GM12878 (cell line): ENCODE data around the gene ADAMTSL1. TPM values are rescaled to one million over a fixed set of nuclear protein-coding genes. Genes with fewer than 3 reads are reported as not detected.

Source experiments
- ATAC-seq: fragments of 200-7000 bp; cut with Tn5 transposase; 3 replicates; pipeline ENCODE4 v1.9.1; 2020; ENCODE audit warnings: mild to moderate bottlenecking, moderate library complexity
- BruUV-seq: library from RNA; stranded (reverse); fragments of 400-500 nt; replicated peaks from 2 replicates; lab custom pipeline; 2021; lab: Mats Ljungman, UMichigan
- CTCF ChIA-PET: fragments of 300-600 bp; sonication (Branson Sonifier 250); formaldehyde crosslinking; extraction: SDS; loops from one replicate; lab custom pipeline; 2021; ENCODE audit warnings: inconsistent platforms; lab: Yijun Ruan, JAX
- POLR2A ChIA-PET: fragments of 350-600 bp; formaldehyde crosslinking; extraction: SDS; loops from one replicate; lab custom pipeline; 2021; ENCODE audit warnings: inconsistent platforms; lab: Charles Lee
- RAD21 ChIA-PET: fragments of 300-600 bp; sonication (Branson Sonifier 250); formaldehyde crosslinking; loops from one replicate; lab custom pipeline; 2023; ENCODE audit warnings: antibody characterized with exemption; ENCODE audit not compliant: unreplicated experiment; lab: Charles Lee
- SMC1A ChIA-PET: fragments of 300-600 bp; sonication (Branson Sonifier 250); formaldehyde crosslinking; loops from one replicate; lab custom pipeline; 2023; ENCODE audit not compliant: unreplicated experiment, uncharacterized antibody; lab: Charles Lee
- DNase-seq: peaks from one replicate; pipeline ENCODE4 v3.0.0-alpha.2; 2011; ENCODE audit warnings: low read depth, low spot score
- FAIRE-seq: peaks from 3 replicates; lab custom pipeline; 2011; peaks lifted over from hg19 to GRCh38; lab: Jason Lieb, UNC
- H2AFZ ChIP-seq: 2 replicates; pipeline ENCODE4 v1.6.0; 2011; ENCODE audit warnings: low read depth, low read length, control low read depth; ENCODE audit not compliant: control insufficient read depth
- H3K27ac ChIP-seq: 2 replicates; pipeline ENCODE4 v1.5.1; 2011; ENCODE audit warnings: control low read depth; ENCODE audit not compliant: control insufficient read depth, insufficient read depth
- H3K27me3 ChIP-seq, 2 experiments: replicated peaks in 1 of 2; 2 replicates each; pipeline versions ENCODE4 v1.6.0 to v1.6.1; 2011; ENCODE audit warnings: low read length in 1 of 2; ENCODE audit not compliant: control insufficient read depth in 2 of 2, insufficient read depth in 2 of 2
- H3K36me3 ChIP-seq, 2 experiments: 2 replicates each; pipeline ENCODE4 v1.5.1; 2011; ENCODE audit warnings: low read length in 1 of 2; ENCODE audit not compliant: control insufficient read depth in 2 of 2, insufficient read depth in 2 of 2
- H3K4me1 ChIP-seq: 2 replicates; pipeline ENCODE4 v1.6.1; 2011; ENCODE audit warnings: mild to moderate bottlenecking, low read length, moderate library complexity, mixed read lengths; ENCODE audit not compliant: control insufficient read depth, insufficient read depth
- H3K4me2 ChIP-seq: 2 replicates; pipeline ENCODE4 v1.6.0; 2011; ENCODE audit warnings: control low read depth; ENCODE audit not compliant: control insufficient read depth, insufficient read depth
- H3K4me3 ChIP-seq: fragments of 200-600 bp; sonication (generic); 2 replicates; pipeline ENCODE4 v1.5.1; 2016
- H3K79me2 ChIP-seq: 2 replicates; pipeline ENCODE4 v1.6.0; 2011; ENCODE audit warnings: low read length; ENCODE audit not compliant: control insufficient read depth, insufficient read depth
- H3K9ac ChIP-seq: 2 replicates; pipeline ENCODE4 v1.8.0; 2011; ENCODE audit warnings: low read length, control low read depth, mixed read lengths; ENCODE audit not compliant: control insufficient read depth, insufficient read depth
- H3K9me3 ChIP-seq: replicated peaks from 3 replicates; pipeline ENCODE4 v1.5.1; 2011; ENCODE audit warnings: mild to moderate bottlenecking, low read length; ENCODE audit not compliant: control insufficient read depth, insufficient read depth
- H4K20me1 ChIP-seq: 2 replicates; pipeline ENCODE4 v1.6.0; 2011; ENCODE audit not compliant: control insufficient read depth, insufficient read depth
- BCL11A ChIP-seq: IDR thresholded peaks from 2 replicates; pipeline ENCODE4 v1.6.1; 2011; ENCODE audit warnings: low read depth, low read length
- FOXK2 ChIP-seq: fragments of 450-650 bp; IDR thresholded peaks from 2 replicates; pipeline ENCODE4 v1.6.1; 2017; ENCODE audit warnings: mild to moderate bottlenecking, moderate library complexity
- NRF1 ChIP-seq: conservative IDR thresholded peaks from 2 replicates; pipeline ENCODE4 v1.6.1; 2011; ENCODE audit warnings: mild to moderate bottlenecking, low read depth, low read length, improper control_type of control experiment
- RCOR1 ChIP-seq: conservative IDR thresholded peaks from 2 replicates; pipeline ENCODE4 v1.6.1; 2012; ENCODE audit warnings: low read depth, low read length, improper control_type of control experiment
- WRNIP1 ChIP-seq: IDR thresholded peaks from 2 replicates; pipeline ENCODE4 v1.6.1; 2011; ENCODE audit warnings: low read depth, low read length, improper control_type of control experiment, borderline replicate concordance
- YBX1 ChIP-seq: fragments of 450-650 bp; IDR thresholded peaks from 2 replicates; pipeline ENCODE4 v1.6.1; 2016; ENCODE audit warnings: antibody characterized with exemption
- WGBS: methylation state at CpG from one replicate; pipeline ENCODE4 v1.1.6; 2016; ENCODE audit warnings: low lambda C conversion rate; ENCODE audit not compliant: insufficient replicate concordance, insufficient coverage; ENCODE audit errors: missing lambda C conversion rate; 5-methylcytosine and 5-hydroxymethylcytosine counted together
- in situ Hi-C: fragments of 300-500 bp; cut with MboI; formaldehyde crosslinking; loops from 9 replicates; pipeline ENCODE4 v1.14.3; 2018; ENCODE audit warnings: mixed read lengths
- intact Hi-C: fragments of 100-400 bp; cut with micrococcal nuclease; formaldehyde crosslinking; loops from one replicate; pipeline ENCODE4 v1.14.2; 2022; ENCODE audit not compliant: unreplicated experiment
- polyA plus RNA-seq, 11 experiments: library from polyadenylated mRNA; depleted of rRNA in 4 of 11; unstranded in 6 of 11; stranded (reverse) in 5 of 11; fragments of >200 nt; fragmentation: Nextera tagmentation in 4 of 11; fragmentation: Illumina TruSeq in 1 of 11; extraction: Ambion mirVana in 4 of 11; extraction: Trizol in 1 of 11; gene quantifications; 1 replicate in 1 of 11; 2 replicates in 10 of 11; pipeline versions ENCODE4 v1.2.1 to v1.2.3, GENCODE V29; 2011 to 2016; ENCODE audit warnings: inconsistent platforms in 2 of 11, missing spikeins in 2 of 11, low read depth in 1 of 11
- total RNA-seq, 4 experiments: library from RNA; depleted of rRNA in 3 of 4; stranded (reverse); fragments of >200 nt in 3 of 4; fragmentation: Illumina TruSeq in 1 of 4; extraction: Trizol in 1 of 4; gene quantifications; 2 replicates each; pipeline versions ENCODE4 v1.2.1 to v1.2.3, GENCODE V29; 2013 to 2021
- TF ChIP-seq, protein P1 (sequence below): IDR thresholded peaks from 2 replicates; pipeline ENCODE4 v1.6.1; 2012; ENCODE audit warnings: low read length, inconsistent platforms
- TF ChIP-seq, protein P2 (sequence below): IDR thresholded peaks from 2 replicates; pipeline ENCODE4 v1.6.1; 2011; ENCODE audit warnings: low read depth, mild to moderate bottlenecking, low read length, moderate library complexity, borderline replicate concordance; ENCODE audit errors: extremely low read depth

Gene ADAMTSL1
- total and polyA plus RNA-seq, 10 of the 15 experiments (the other 5 are each of a cell fraction or from before 2014, with no cell fraction given) = 0.01 to 0.10 (median 0.07) TPM; not detected in 6

DNA sequence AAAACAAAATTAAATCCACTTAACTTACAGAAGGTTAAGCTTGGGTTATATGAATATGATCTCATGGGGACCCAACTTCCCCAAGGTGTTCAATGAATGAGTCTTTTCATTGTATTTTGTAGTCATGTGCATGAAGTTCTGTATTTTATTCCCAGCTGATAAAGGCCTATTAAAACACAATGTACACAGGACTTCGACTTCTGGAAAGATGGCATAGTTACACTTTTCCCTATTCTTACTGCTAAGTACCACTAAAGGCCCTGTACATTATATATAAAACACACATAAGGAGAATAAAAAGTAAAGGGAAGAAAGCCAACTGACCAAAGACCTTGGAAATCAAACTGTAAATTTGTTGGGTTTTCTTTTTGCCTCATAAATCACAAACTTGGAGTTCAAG, 336.6 kb downstream of the ADAMTSL1 start:
- intact Hi-C loops = no loop called here

DNA sequence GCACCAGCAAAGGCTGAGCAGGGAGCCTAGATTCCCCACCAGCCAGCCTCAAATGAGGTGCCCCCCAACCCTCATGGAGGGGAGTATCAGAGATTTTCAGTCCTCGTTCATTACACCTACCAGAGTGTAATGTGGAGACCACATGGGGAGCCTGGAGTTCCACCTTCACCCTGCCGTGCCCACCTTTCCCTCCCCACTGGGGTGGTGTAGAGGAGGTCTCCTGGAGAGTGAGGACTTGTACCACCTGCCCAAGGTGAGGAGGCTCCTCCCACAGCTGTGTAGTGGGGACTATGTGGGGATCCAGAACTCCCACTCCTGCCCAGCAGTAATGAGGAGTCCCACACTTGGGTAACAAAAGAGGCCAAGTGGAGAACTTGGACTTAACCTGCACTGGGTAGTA, 337.2 kb downstream of the ADAMTSL1 start:
- SMC1A ChIA-PET = interaction anchor here (1.4 kb wide), 1 partner anchor 9 kb away, joined by 5 read pairs; no protein-coding TSS in a partner anchor
- no peak overlapping the region for H3K4me3 ChIP-seq
- no TSS peak for BruUV-seq
- intact Hi-C loops = no loop called here
- no peak overlapping the region for H3K27ac ChIP-seq
- whole genome bisulfite sequencing = 13% methylated on average over 2 of the region's 2 CpGs
- FAIRE-seq = no peak
- no peak overlapping the region for H3K9ac ChIP-seq
- TF ChIP-seq, protein P1, sequence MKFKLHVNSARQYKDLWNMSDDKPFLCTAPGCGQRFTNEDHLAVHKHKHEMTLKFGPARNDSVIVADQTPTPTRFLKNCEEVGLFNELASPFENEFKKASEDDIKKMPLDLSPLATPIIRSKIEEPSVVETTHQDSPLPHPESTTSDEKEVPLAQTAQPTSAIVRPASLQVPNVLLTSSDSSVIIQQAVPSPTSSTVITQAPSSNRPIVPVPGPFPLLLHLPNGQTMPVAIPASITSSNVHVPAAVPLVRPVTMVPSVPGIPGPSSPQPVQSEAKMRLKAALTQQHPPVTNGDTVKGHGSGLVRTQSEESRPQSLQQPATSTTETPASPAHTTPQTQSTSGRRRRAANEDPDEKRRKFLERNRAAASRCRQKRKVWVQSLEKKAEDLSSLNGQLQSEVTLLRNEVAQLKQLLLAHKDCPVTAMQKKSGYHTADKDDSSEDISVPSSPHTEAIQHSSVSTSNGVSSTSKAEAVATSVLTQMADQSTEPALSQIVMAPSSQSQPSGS = no peak
- TF ChIP-seq BCL11A (no peak), FOXK2 (no peak), RCOR1 (no peak), NRF1 (no peak), YBX1 (no peak)
- TF ChIP-seq, protein P2, sequence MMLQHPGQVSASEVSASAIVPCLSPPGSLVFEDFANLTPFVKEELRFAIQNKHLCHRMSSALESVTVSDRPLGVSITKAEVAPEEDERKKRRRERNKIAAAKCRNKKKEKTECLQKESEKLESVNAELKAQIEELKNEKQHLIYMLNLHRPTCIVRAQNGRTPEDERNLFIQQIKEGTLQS = no peak
- no peaks in the 10 kb centered on the region for H4K20me1 ChIP-seq
- no peak overlapping the region for H2AFZ ChIP-seq
- POLR2A ChIA-PET = no interaction called here
- H3K79me2 ChIP-seq = no peaks in the 10 kb centered on the region
- in situ Hi-C loops = no loop called here
- no peaks in the 10 kb centered on the region for H3K36me3 ChIP-seq
- no peak for DNase-seq
- CTCF ChIA-PET = interaction anchor here (1.5 kb wide), 1 partner anchor 13 kb away, joined by 3 read pairs; no protein-coding TSS in a partner anchor
- H3K27me3 ChIP-seq = no peaks in the 10 kb centered on the region
- ATAC-seq = no peak
- no peaks in the 10 kb centered on the region for H3K9me3 ChIP-seq
- no peaks in the 10 kb centered on the region for H3K4me1 ChIP-seq
- H3K4me2 ChIP-seq = no peak overlapping the region
- RAD21 ChIA-PET = no interaction called here

More for the DNA sequence above, 336.6 kb downstream of the ADAMTSL1 start:
- DNase-seq (no peak), ATAC-seq (no peak), FAIRE-seq (no peak)
- RAD21 ChIA-PET = no interaction called here
- no peaks in the 10 kb centered on the region for H3K4me1 ChIP-seq
- WGBS = 30% methylated on average over 1 of the region's 1 CpG
- H3K27me3 ChIP-seq = no peaks in the 10 kb centered on the region
- H3K4me2 ChIP-seq = no peak overlapping the region
- H2AFZ ChIP-seq = no peak overlapping the region
- H3K79me2 ChIP-seq = no peaks in the 10 kb centered on the region
- POLR2A ChIA-PET = no interaction called here
- H3K27ac ChIP-seq = no peak overlapping the region
- BruUV-seq = no TSS peak
- CTCF ChIA-PET = interaction anchor here (1.5 kb wide), 1 partner anchor 13 kb away, joined by 3 read pairs; no protein-coding TSS in a partner anchor
- no peak for TF ChIP-seq WRNIP1
- SMC1A ChIA-PET = interaction anchor here (1.4 kb wide), 1 partner anchor 9 kb away, joined by 5 read pairs; no protein-coding TSS in a partner anchor
- H3K36me3 ChIP-seq = no peaks in the 10 kb centered on the region
- H3K4me3 ChIP-seq = no peak overlapping the region
- no peak overlapping the region for H3K9ac ChIP-seq
- no peaks in the 10 kb centered on the region for H4K20me1 ChIP-seq
- in situ Hi-C loops = no loop called here
- no peaks in the 10 kb centered on the region for H3K9me3 ChIP-seq
